ENCODE results near the gene MCRIP1.

The MCRIP1 gene

GRCh38 chr17:81846743-81847689 lies 13.9 kb upstream of the MCRIP1 start:
- Histone ChIP-seq H3K27me3 (ENCODE audit: low read depth, low read length) (no peaks in the 10 kb centered on the region), H3K4me3 (ENCODE audit: low read length) (no peak overlapping the region), H3K4me2 (ENCODE audit: low read length) (no peak overlapping the region), H3K9me3 (ENCODE audit: insufficient read depth, low read length) (no peaks in the 10 kb centered on the region), H3K4me1 (ENCODE audit: low read length) (no peaks in the 10 kb centered on the region), H2AFZ (ENCODE audit: low read depth, low read length) (no peak overlapping the region), H3K9ac (ENCODE audit: low read length) (no peak overlapping the region), H3K36me3 (replicated peaks; ENCODE audit: low read depth, low read length) (peaks cover 58% of the 10 kb centered on the region), H3K79me2 (ENCODE audit: low read length) (peaks cover 9% of the 10 kb centered on the region), H3K27ac (ENCODE audit: low read length) (no peak overlapping the region), H4K20me1 (ENCODE audit: insufficient read depth, low read length) (0 out of 2 replicates have a peak, but pooled peaks cover 14% of the 10 kb centered on the region)
- TF ChIP-seq EZH2phosphoT487 (IDR thresholded peaks at IDR 0.05; ENCODE audit: low read depth) (no peak), CTCF (IDR thresholded peaks at IDR 0.05; ENCODE audit: low read depth, low read length) (no peak)

- Histone ChIP-seq H3K4me2 (ENCODE audit: low read length) (no peak overlapping the region), H3K27me3 (ENCODE audit: low read depth, low read length) (no peaks in the 10 kb centered on the region), H3K36me3 (replicated peaks; ENCODE audit: low read depth, low read length) (peaks cover 49% of the 10 kb centered on the region), H3K79me2 (ENCODE audit: low read length) (peaks cover under 1% of the 10 kb centered on the region; the same call in 1 of the 2 replicates), H2AFZ (ENCODE audit: low read depth, low read length) (no peak overlapping the region), H3K4me3 (ENCODE audit: low read length) (no peak overlapping the region), H4K20me1 (ENCODE audit: insufficient read depth, low read length) (0 out of 2 replicates have a peak, but pooled peaks cover 14% of the 10 kb centered on the region), H3K4me1 (ENCODE audit: low read length) (no peaks in the 10 kb centered on the region), H3K9me3 (ENCODE audit: insufficient read depth, low read length) (no peaks in the 10 kb centered on the region), H3K27ac (ENCODE audit: low read length) (no peak overlapping the region), H3K9ac (ENCODE audit: low read length) (no peak overlapping the region)
- TF ChIP-seq EZH2phosphoT487 (IDR thresholded peaks at IDR 0.05; ENCODE audit: low read depth) (no peak), CTCF (IDR thresholded peaks at IDR 0.05; ENCODE audit: low read depth, low read length) (no peak)
These were observed 13.0 kb upstream of the MCRIP1 start for GRCh38 chr17:81845881-81846742.

- H3K79me2 ChIP-seq (ENCODE audit: low read length): no peaks in the 10 kb centered on the region
- H3K4me1 ChIP-seq (ENCODE audit: low read length): no peaks in the 10 kb centered on the region
- TF ChIP-seq EZH2phosphoT487 (IDR thresholded peaks at IDR 0.05; ENCODE audit: low read depth): no peak
- no peak for TF ChIP-seq CTCF (IDR thresholded peaks at IDR 0.05; ENCODE audit: low read depth, low read length)
- no peak overlapping the region for H3K4me2 ChIP-seq (ENCODE audit: low read length)
- H3K9ac ChIP-seq (ENCODE audit: low read length): no peak overlapping the region
- H3K9me3 ChIP-seq (ENCODE audit: insufficient read depth, low read length): no peaks in the 10 kb centered on the region
- no peak overlapping the region for H3K27ac ChIP-seq (ENCODE audit: low read length)
- peaks cover 48% of the 10 kb centered on the region for H3K36me3 ChIP-seq (replicated peaks; ENCODE audit: low read depth, low read length)
- 0 out of 2 replicates have a peak, but pooled peaks cover 14% of the 10 kb centered on the region for H4K20me1 ChIP-seq (ENCODE audit: insufficient read depth, low read length)
- H2AFZ ChIP-seq (ENCODE audit: low read depth, low read length): no peak overlapping the region
- no peaks in the 10 kb centered on the region for H3K27me3 ChIP-seq (ENCODE audit: low read depth, low read length)
- no peak overlapping the region for H3K4me3 ChIP-seq (ENCODE audit: low read length)
These were observed 12.3 kb upstream of the MCRIP1 start for GRCh38 chr17:81845361-81845760.

- no peak overlapping the region for H3K27ac ChIP-seq (ENCODE audit: low read length)
- H3K4me1 ChIP-seq (ENCODE audit: low read length): no peaks in the 10 kb centered on the region
- no peak overlapping the region for H3K4me2 ChIP-seq (ENCODE audit: low read length)
- 0 out of 2 replicates have a peak, but pooled peaks cover 14% of the 10 kb centered on the region for H4K20me1 ChIP-seq (ENCODE audit: insufficient read depth, low read length)
- H3K9me3 ChIP-seq (ENCODE audit: insufficient read depth, low read length): no peaks in the 10 kb centered on the region
- no peaks in the 10 kb centered on the region for H3K27me3 ChIP-seq (ENCODE audit: low read depth, low read length)
- H3K9ac ChIP-seq (ENCODE audit: low read length): no peak overlapping the region
- H3K4me3 ChIP-seq (ENCODE audit: low read length): no peak overlapping the region
- H3K79me2 ChIP-seq (ENCODE audit: low read length): no peaks in the 10 kb centered on the region
- peaks cover 48% of the 10 kb centered on the region for H3K36me3 ChIP-seq (replicated peaks; ENCODE audit: low read depth, low read length)
- no peak for TF ChIP-seq CTCF (IDR thresholded peaks at IDR 0.05; ENCODE audit: low read depth, low read length)
- no peak for TF ChIP-seq EZH2phosphoT487 (IDR thresholded peaks at IDR 0.05; ENCODE audit: low read depth)
- no peak overlapping the region for H2AFZ ChIP-seq (ENCODE audit: low read depth, low read length)
These were observed 11.8 kb upstream of the MCRIP1 start for GRCh38 chr17:81844887-81845286.

Measured in OCI-LY3 (cell line).